Type B pancreatic cell (in vitro differentiated cells): ENCODE results near the gene R3HCC1L. TPM values are rescaled to one million over a fixed set of nuclear protein-coding genes. Genes with fewer than 3 reads are reported as not detected.

ENCODE experiments used
- DNase-seq: peaks from one replicate; pipeline ENCODE4 v3.0.0; 2021; ENCODE audit warnings: mixed read lengths; ENCODE audit not compliant: unreplicated experiment; ENCODE audit errors: extremely low spot score
- H3K27ac Mint-ChIP-seq: 2 replicates; pipeline ENCODE4 v1.8.0; 2021; ENCODE audit warnings: mild to moderate bottlenecking, mixed read lengths
- H3K27me3 Mint-ChIP-seq: 2 replicates; pipeline ENCODE4 v1.8.0; 2021; ENCODE audit warnings: mixed read lengths
- H3K36me3 Mint-ChIP-seq: 2 replicates; pipeline ENCODE4 v1.8.0; 2021; ENCODE audit warnings: mixed read lengths
- H3K4me1 Mint-ChIP-seq: one replicate; pipeline ENCODE4 v1.8.0; 2021; ENCODE audit warnings: mixed read lengths; ENCODE audit not compliant: unreplicated experiment
- H3K4me3 Mint-ChIP-seq: 2 replicates; pipeline ENCODE4 v1.8.0; 2021; ENCODE audit warnings: mild to moderate bottlenecking, mixed read lengths
- H3K9me3 Mint-ChIP-seq: 2 replicates; pipeline ENCODE4 v1.8.0; 2021; ENCODE audit warnings: mixed read lengths
- total RNA-seq: library from RNA; stranded (reverse); gene quantifications from 2 replicates; pipeline ENCODE4 v1.2.1, GENCODE V29; 2021; ENCODE audit warnings: low replicate concordance
- TF ChIP-seq, protein P1 (sequence below): fragments of 200-600 bp; sonication (generic); conservative IDR thresholded peaks from 2 replicates; pipeline ENCODE4 v1.5.0; 2021; ENCODE audit warnings: antibody characterized with exemption, mild to moderate bottlenecking

The R3HCC1L gene
- total RNA-seq, 1 donor from 2014 or later = 15.4 TPM

DNA sequence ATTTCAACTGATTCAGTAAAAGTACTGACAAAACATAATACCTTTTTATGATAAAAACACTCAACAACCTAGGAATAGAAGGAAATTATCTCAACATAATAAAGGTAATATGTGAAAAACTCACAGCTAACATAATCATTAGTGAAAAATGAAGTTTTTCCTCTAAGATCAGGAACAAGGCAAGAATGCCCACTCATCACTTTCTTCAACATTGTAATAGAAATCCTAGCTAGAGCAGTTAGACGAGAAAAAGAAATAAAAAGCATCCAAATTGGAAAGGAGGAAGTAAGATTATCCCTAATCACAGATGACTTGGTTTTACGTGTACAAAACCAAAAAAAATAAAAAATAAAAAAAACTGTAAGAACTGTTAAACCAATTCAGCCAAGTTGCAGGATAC lies 58.6 kb downstream of the R3HCC1L start:
- Mint-ChIP-seq H3K36me3 (peaks cover 24% of the 10 kb centered on the region), H3K27me3 (no peaks in the 10 kb centered on the region), H3K9me3 (peaks cover 12% of the 10 kb centered on the region), H3K4me1 (no peaks in the 10 kb centered on the region), H3K27ac (no peak overlapping the region), H3K4me3 (no peak overlapping the region)
- no peak for DNase-seq
- TF ChIP-seq, protein P1, sequence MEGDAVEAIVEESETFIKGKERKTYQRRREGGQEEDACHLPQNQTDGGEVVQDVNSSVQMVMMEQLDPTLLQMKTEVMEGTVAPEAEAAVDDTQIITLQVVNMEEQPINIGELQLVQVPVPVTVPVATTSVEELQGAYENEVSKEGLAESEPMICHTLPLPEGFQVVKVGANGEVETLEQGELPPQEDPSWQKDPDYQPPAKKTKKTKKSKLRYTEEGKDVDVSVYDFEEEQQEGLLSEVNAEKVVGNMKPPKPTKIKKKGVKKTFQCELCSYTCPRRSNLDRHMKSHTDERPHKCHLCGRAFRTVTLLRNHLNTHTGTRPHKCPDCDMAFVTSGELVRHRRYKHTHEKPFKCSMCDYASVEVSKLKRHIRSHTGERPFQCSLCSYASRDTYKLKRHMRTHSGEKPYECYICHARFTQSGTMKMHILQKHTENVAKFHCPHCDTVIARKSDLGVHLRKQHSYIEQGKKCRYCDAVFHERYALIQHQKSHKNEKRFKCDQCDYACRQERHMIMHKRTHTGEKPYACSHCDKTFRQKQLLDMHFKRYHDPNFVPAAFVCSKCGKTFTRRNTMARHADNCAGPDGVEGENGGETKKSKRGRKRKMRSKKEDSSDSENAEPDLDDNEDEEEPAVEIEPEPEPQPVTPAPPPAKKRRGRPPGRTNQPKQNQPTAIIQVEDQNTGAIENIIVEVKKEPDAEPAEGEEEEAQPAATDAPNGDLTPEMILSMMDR = no peak

DNA sequence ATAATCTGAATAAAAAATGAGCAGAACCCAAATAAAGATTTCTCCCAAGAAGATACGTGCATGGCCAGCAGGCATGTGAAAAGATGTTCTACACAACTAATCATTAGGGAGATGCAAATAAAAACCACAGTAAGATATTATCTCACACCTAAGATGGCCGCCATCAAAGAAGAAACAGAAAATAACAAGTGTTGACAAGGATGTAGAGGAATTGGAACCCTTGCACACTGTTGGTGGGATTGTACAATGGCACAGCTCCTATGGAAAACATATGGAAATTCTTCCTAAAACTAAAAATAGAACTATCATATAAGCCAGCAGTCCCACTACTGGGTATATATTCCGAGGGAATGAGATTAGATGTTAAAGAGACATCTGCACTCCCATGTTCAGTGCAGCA lies 60.2 kb downstream of the R3HCC1L start:
- Mint-ChIP-seq H3K4me1 (no peaks in the 10 kb centered on the region), H3K27ac (no peak overlapping the region), H3K36me3 (peaks cover 24% of the 10 kb centered on the region), H3K9me3 (peaks cover 12% of the 10 kb centered on the region), H3K27me3 (no peaks in the 10 kb centered on the region), H3K4me3 (no peak overlapping the region)
- TF ChIP-seq, protein P1 = no peak
- no peak for DNase-seq

DNA sequence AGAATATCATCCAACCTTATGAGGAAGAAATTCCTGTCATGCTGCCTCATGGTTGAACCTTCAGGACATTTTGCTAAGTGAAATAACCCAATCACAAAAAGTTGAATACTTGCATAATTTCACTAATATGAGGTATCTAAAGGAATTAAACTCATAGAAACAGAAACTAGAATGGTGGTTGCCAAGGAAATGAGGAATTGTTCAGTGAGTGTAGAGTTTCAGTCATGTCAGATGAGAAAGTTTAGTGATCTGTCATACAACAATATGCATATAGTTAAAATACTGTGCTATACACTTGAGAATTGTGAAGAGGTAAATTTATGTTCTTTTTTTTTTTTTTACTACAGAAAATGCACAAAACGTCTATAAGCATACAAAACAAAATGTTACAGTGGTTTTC lies 60.7 kb downstream of the R3HCC1L start:
- peaks cover 12% of the 10 kb centered on the region for H3K9me3 Mint-ChIP-seq
- no peak overlapping the region for H3K27ac Mint-ChIP-seq
- no peak overlapping the region for H3K4me3 Mint-ChIP-seq
- TF ChIP-seq, protein P1 = no peak
- peaks cover 19% of the 10 kb centered on the region for H3K36me3 Mint-ChIP-seq
- no peaks in the 10 kb centered on the region for H3K4me1 Mint-ChIP-seq
- no peaks in the 10 kb centered on the region for H3K27me3 Mint-ChIP-seq
- DNase-seq = no peak

DNA sequence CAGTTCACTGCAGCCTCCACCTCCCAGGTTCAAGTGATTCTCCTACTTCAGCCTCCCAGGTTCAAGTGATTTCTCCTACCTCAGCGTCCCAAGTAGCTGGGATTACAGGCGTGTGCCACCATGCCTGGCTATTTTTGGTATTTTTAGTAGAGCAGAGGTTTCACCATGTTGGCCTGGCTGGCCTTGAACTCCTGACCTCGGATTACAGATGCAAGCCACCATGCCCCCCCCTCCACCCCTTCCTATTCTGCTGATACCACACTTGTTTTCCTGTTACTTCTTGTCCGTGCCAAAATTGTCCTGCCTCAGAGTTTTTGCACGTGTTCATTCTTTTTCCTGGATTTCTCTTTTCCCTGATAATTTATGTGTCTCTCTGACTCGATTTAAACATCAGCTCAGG lies 62.5 kb downstream of the R3HCC1L start:
- H3K4me1 Mint-ChIP-seq = no peaks in the 10 kb centered on the region
- TF ChIP-seq, protein P1 = no peak
- H3K36me3 Mint-ChIP-seq = peaks cover 9% of the 10 kb centered on the region
- H3K4me3 Mint-ChIP-seq = no peak overlapping the region
- H3K27ac Mint-ChIP-seq = no peak overlapping the region
- DNase-seq = no peak
- H3K27me3 Mint-ChIP-seq = no peaks in the 10 kb centered on the region
- peaks cover 8% of the 10 kb centered on the region for H3K9me3 Mint-ChIP-seq

DNA sequence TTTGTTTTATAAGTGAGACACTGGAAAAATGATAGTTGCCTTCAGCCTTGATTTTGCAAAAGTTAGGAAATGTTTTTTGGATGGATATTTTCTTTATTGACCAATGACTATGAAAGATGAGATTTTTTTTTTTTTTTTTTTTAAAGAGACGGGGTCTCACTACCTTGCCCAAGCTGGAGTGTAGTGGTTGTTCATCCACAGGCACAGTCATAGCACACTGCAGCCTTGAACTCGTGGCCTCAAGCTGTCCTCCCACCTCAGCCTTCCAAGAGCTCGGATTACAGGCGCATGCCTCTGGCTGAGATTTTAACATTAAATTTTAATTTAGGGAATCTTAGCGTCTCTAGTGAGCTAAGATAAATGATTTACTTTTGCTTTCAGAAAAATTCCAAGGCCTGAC lies 67.3 kb downstream of the R3HCC1L start:
- no peak overlapping the region for H3K4me3 Mint-ChIP-seq
- no peaks in the 10 kb centered on the region for H3K27me3 Mint-ChIP-seq
- no peaks in the 10 kb centered on the region for H3K36me3 Mint-ChIP-seq
- no peak overlapping the region for H3K27ac Mint-ChIP-seq
- DNase-seq = no peak
- TF ChIP-seq, protein P1 = no peak
- no peaks in the 10 kb centered on the region for H3K9me3 Mint-ChIP-seq
- H3K4me1 Mint-ChIP-seq = no peaks in the 10 kb centered on the region

DNA sequence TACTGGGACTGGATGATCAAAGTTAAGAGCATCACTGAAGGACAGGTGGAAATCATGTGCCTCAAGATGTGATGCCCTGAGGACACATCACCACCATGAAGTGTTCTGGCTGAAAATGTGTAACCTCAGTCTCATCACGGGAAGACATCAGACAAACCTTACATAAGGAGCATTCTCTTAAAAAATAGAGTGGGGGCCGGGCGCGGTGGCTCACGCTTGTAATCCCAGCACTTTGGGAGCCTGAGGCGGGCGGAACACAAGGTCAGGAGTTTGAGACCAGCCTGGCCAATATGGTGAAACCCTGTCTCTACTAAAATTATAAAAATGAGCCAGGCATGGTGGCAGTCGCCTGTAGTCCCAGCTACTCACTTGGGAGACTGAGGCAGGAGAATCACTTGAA lies 67.9 kb downstream of the R3HCC1L start:
- Mint-ChIP-seq H3K4me1 (no peaks in the 10 kb centered on the region), H3K9me3 (no peaks in the 10 kb centered on the region), H3K36me3 (peaks cover 3% of the 10 kb centered on the region), H3K4me3 (no peak overlapping the region), H3K27me3 (no peaks in the 10 kb centered on the region), H3K27ac (no peak overlapping the region)
- TF ChIP-seq, protein P1 = no peak
- DNase-seq = no peak
